GM23338 (cell line): ENCODE results near the gene JAK3. TPM values are rescaled to one million over a fixed set of nuclear protein-coding genes. Genes with fewer than 3 reads are reported as not detected.

Source experiments
- ATAC-seq: fragments of 200-7000 bp; cut with Tn5 transposase; 3 replicates; pipeline ENCODE4 v1.9.1; 2020
- DNase-seq: peaks from one replicate; pipeline ENCODE4 v3.0.0-alpha.2; 2015; ENCODE audit warnings: low spot score
- H2AFZ ChIP-seq: fragments of 200-600 bp; sonication (generic); 2 replicates; pipeline ENCODE4 v1.8.0; 2016; ENCODE audit warnings: antibody characterized with exemption, mild to moderate bottlenecking, moderate library complexity
- H3F3A ChIP-seq: fragments of 200-600 bp; sonication (generic); replicated peaks from 2 replicates; pipeline ENCODE4 v1.8.0; 2017; ENCODE audit warnings: antibody characterized with exemption, mixed run types, low read depth
- H3K27ac ChIP-seq: fragments of 200-600 bp; sonication (generic); 2 replicates; pipeline ENCODE4 v1.6.1; 2016; ENCODE audit warnings: low read depth
- H3K27me3 ChIP-seq: fragments of 200-600 bp; sonication (generic); 2 replicates; pipeline ENCODE4 v1.8.0; 2016; ENCODE audit warnings: mild to moderate bottlenecking, mixed run types, moderate library complexity; ENCODE audit not compliant: insufficient read depth
- H3K36me3 ChIP-seq: fragments of 200-600 bp; sonication (generic); 2 replicates; pipeline ENCODE4 v1.8.0; 2016; ENCODE audit warnings: mild to moderate bottlenecking; ENCODE audit not compliant: insufficient read depth
- H3K4me1 ChIP-seq: fragments of 200-600 bp; sonication (generic); 2 replicates; pipeline ENCODE4 v1.8.0; 2016; ENCODE audit warnings: mild to moderate bottlenecking, moderate library complexity; ENCODE audit not compliant: insufficient read depth
- H3K4me2 ChIP-seq: fragments of 200-600 bp; sonication (generic); 2 replicates; pipeline ENCODE4 v1.7.1; 2017; ENCODE audit warnings: mixed run types
- H3K4me3 ChIP-seq: fragments of 200-600 bp; sonication (generic); 2 replicates; pipeline ENCODE4 v1.6.1; 2016; ENCODE audit warnings: mixed run types
- H3K79me2 ChIP-seq: fragments of 200-600 bp; sonication (generic); replicated peaks from 2 replicates; pipeline ENCODE4 v1.8.0; 2017; ENCODE audit warnings: mild to moderate bottlenecking; ENCODE audit not compliant: insufficient read depth
- H3K9me2 ChIP-seq: fragments of 200-600 bp; sonication (generic); 2 replicates; pipeline ENCODE4 v1.8.0; 2017; ENCODE audit not compliant: insufficient read depth
- H4K20me1 ChIP-seq: fragments of 200-600 bp; sonication (generic); replicated peaks from 2 replicates; pipeline ENCODE4 v1.8.0; 2017; ENCODE audit warnings: mild to moderate bottlenecking; ENCODE audit not compliant: insufficient read depth
- H3K27ac Mint-ChIP-seq: 2 replicates; pipeline ENCODE4 v1.8.0; 2020; ENCODE audit warnings: inconsistent platforms, mild to moderate bottlenecking, moderate library complexity, mixed read lengths
- H3K27me3 Mint-ChIP-seq: 3 replicates; pipeline ENCODE4 v1.8.0; 2022; ENCODE audit warnings: low read depth, mild to moderate bottlenecking, moderate library complexity, mixed read lengths, inconsistent platforms; ENCODE audit not compliant: insufficient read depth, poor library complexity
- H3K36me3 Mint-ChIP-seq: 3 replicates; pipeline ENCODE4 v1.8.0; 2021; ENCODE audit warnings: low read depth, mild to moderate bottlenecking, inconsistent platforms, moderate library complexity, mixed read lengths
- H3K4me1 Mint-ChIP-seq: 3 replicates; pipeline ENCODE4 v1.8.0; 2020; ENCODE audit warnings: mild to moderate bottlenecking, inconsistent platforms, mixed read lengths
- H3K4me3 Mint-ChIP-seq: 3 replicates; pipeline ENCODE4 v1.8.0; 2021; ENCODE audit warnings: moderate library complexity, mild to moderate bottlenecking, inconsistent platforms, mixed read lengths
- H3K9me3 Mint-ChIP-seq: 3 replicates; pipeline ENCODE4 v1.8.0; 2020; ENCODE audit warnings: moderate library complexity, mild to moderate bottlenecking, inconsistent platforms, mixed read lengths
- CREB1 ChIP-seq: fragments of 250-450 bp; sonication (Bioruptor Pico); IDR thresholded peaks from 2 replicates; pipeline ENCODE4 v1.5.0; 2020; ENCODE audit warnings: low read depth, mild to moderate bottlenecking, moderate library complexity
- CTCF ChIP-seq, 2 experiments: fragments of 200-600 bp in 1 of 2; sonication (generic) in 1 of 2; conservative IDR thresholded peaks; 2 replicates each; pipeline versions ENCODE4 v1.5.1 to v1.6.1; 2016 to 2017; ENCODE audit warnings: antibody characterized with exemption in 2 of 2, low read depth in 2 of 2, mild to moderate bottlenecking in 2 of 2, moderate library complexity in 1 of 2
- EZH2 ChIP-seq: fragments of 200-600 bp; sonication (generic); IDR thresholded peaks from one replicate; pipeline ENCODE4 v1.8.0; 2017; ENCODE audit warnings: antibody characterized with exemption, mild to moderate bottlenecking, low read depth; ENCODE audit not compliant: unreplicated experiment
- EZH2phosphoT487 ChIP-seq: fragments of 200-600 bp; sonication (generic); IDR thresholded peaks from one replicate; pipeline ENCODE4 v1.8.1; 2018; ENCODE audit warnings: antibody characterized with exemption; ENCODE audit not compliant: unreplicated experiment
- JUNB ChIP-seq: IDR thresholded peaks from one replicate; pipeline ENCODE4 v1.6.1; 2016; ENCODE audit warnings: antibody characterized with exemption; ENCODE audit not compliant: unreplicated experiment
- NANOG ChIP-seq: IDR thresholded peaks from 2 replicates; pipeline ENCODE4 v1.6.1; 2016; ENCODE audit warnings: antibody characterized with exemption, borderline replicate concordance
- POLR2AphosphoS5 ChIP-seq: IDR thresholded peaks from 2 replicates; pipeline ENCODE4 v1.6.1; 2016; ENCODE audit warnings: antibody characterized with exemption, low read depth
- REST ChIP-seq: IDR thresholded peaks from one replicate; pipeline ENCODE4 v1.6.1; 2018; ENCODE audit warnings: antibody characterized with exemption; ENCODE audit not compliant: unreplicated experiment
- STAT1 ChIP-seq: IDR thresholded peaks from one replicate; pipeline ENCODE4 v1.6.1; 2016; ENCODE audit warnings: antibody characterized with exemption; ENCODE audit not compliant: unreplicated experiment
- ZNF114 ChIP-seq: fragments of 250-450 bp; sonication (Bioruptor Pico); IDR thresholded peaks from 2 replicates; pipeline ENCODE4 v1.5.0; 2020; ENCODE audit warnings: mild to moderate bottlenecking, moderate library complexity
- ZNF331 ChIP-seq: fragments of 250-450 bp; sonication (Bioruptor Pico); IDR thresholded peaks from 2 replicates; pipeline ENCODE4 v1.5.0; 2020; ENCODE audit warnings: low read depth, mild to moderate bottlenecking, moderate library complexity
- polyA plus RNA-seq: library from polyadenylated mRNA; unstranded; fragments of >200 nt; fragmentation: Nextera tagmentation; extraction: Ambion mirVana; gene quantifications from 2 replicates; pipeline ENCODE4 v1.2.1, GENCODE V29; 2016
- total RNA-seq: library from RNA; depleted of rRNA; stranded (reverse); fragments of >200 nt; shearing (Covaris generic); gene quantifications from 2 replicates; pipeline ENCODE4 v1.2.3, GENCODE V29; 2014
- TF ChIP-seq, protein P1 (sequence below): IDR thresholded peaks from 2 replicates; pipeline ENCODE4 v1.6.1; 2016; ENCODE audit warnings: antibody characterized with exemption
- TF ChIP-seq, protein P2 (sequence below): fragments of 250-450 bp; sonication (Bioruptor Pico); IDR thresholded peaks from 2 replicates; pipeline ENCODE4 v1.5.0; 2020; ENCODE audit warnings: mild to moderate bottlenecking, moderate library complexity

JAK3 gene
- total and polyA plus RNA-seq, 2 experiments from 2014 or later: 2.9 to 5.4 TPM

DNA sequence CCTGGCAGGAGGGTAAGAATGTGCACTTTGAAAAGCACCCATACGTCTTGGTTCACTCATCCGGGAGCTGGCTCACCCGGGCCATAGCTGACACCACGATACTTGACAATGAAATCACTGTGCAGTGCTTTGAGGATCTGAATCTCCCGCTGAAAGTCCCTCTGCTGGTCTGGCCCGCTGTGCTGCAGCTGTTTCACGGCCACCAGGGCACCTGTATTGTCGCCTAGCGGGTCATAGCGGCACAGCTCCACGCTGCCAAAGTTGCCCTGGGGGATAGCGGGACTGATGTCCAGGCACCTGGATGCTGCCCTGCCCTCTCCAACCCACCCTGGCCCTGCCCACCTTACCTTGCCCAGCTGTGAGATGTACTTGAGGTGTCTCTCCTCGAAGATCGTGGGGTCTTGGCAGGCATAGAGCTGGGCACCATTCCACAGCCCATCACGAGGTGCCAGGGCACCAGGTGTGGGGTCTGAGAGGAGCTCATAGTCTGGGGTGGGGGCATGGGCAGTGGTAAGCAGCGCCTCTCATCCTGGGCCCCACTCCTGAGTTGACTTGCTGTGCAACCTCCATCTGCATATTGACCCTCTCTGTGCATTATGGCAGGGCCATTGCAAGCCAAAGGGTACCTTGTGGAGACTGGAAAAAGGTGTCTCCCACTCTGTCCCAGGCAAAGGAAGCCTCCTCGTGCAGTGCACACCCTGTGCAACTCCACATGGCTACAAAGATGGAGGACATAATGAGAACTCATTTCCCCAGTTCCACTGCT is 15.2 kb downstream of the JAK3 start:
- no peaks in the 10 kb centered on the region for H3K9me3 Mint-ChIP-seq
- no peak overlapping the region for H3K4me2 ChIP-seq
- peaks cover 9% of the 10 kb centered on the region for H3F3A ChIP-seq
- H3K27ac ChIP-seq: no peak overlapping the region
- H3K4me3 ChIP-seq: no peak overlapping the region
- H3K27me3 ChIP-seq: 0 out of 2 replicates have a peak, but pooled peaks cover 6% of the 10 kb centered on the region
- no peak overlapping the region for H2AFZ ChIP-seq
- H3K27me3 Mint-ChIP-seq: peaks cover 16% of the 10 kb centered on the region
- H3K79me2 ChIP-seq: no peaks in the 10 kb centered on the region
- H3K9me2 ChIP-seq: no peaks in the 10 kb centered on the region
- H3K36me3 ChIP-seq: no peaks in the 10 kb centered on the region
- DNase-seq (no peak), ATAC-seq (no peak)
- H3K4me1 Mint-ChIP-seq: peaks cover 18% of the 10 kb centered on the region
- TF ChIP-seq, protein P1, sequence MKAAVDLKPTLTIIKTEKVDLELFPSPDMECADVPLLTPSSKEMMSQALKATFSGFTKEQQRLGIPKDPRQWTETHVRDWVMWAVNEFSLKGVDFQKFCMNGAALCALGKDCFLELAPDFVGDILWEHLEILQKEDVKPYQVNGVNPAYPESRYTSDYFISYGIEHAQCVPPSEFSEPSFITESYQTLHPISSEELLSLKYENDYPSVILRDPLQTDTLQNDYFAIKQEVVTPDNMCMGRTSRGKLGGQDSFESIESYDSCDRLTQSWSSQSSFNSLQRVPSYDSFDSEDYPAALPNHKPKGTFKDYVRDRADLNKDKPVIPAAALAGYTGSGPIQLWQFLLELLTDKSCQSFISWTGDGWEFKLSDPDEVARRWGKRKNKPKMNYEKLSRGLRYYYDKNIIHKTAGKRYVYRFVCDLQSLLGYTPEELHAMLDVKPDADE: no peak
- TF ChIP-seq NANOG: no peak
- TF ChIP-seq STAT1: no peak
- no peak for TF ChIP-seq CTCF (conservative IDR thresholded peaks at IDR 0.05; ENCODE audit: low read depth in 2 of 2)
- no peak for TF ChIP-seq REST
- TF ChIP-seq EZH2phosphoT487: no peak
- no peak for TF ChIP-seq POLR2AphosphoS5
- TF ChIP-seq ZNF114 (CRISPR knock-in tag): no peak
- TF ChIP-seq, protein P2, sequence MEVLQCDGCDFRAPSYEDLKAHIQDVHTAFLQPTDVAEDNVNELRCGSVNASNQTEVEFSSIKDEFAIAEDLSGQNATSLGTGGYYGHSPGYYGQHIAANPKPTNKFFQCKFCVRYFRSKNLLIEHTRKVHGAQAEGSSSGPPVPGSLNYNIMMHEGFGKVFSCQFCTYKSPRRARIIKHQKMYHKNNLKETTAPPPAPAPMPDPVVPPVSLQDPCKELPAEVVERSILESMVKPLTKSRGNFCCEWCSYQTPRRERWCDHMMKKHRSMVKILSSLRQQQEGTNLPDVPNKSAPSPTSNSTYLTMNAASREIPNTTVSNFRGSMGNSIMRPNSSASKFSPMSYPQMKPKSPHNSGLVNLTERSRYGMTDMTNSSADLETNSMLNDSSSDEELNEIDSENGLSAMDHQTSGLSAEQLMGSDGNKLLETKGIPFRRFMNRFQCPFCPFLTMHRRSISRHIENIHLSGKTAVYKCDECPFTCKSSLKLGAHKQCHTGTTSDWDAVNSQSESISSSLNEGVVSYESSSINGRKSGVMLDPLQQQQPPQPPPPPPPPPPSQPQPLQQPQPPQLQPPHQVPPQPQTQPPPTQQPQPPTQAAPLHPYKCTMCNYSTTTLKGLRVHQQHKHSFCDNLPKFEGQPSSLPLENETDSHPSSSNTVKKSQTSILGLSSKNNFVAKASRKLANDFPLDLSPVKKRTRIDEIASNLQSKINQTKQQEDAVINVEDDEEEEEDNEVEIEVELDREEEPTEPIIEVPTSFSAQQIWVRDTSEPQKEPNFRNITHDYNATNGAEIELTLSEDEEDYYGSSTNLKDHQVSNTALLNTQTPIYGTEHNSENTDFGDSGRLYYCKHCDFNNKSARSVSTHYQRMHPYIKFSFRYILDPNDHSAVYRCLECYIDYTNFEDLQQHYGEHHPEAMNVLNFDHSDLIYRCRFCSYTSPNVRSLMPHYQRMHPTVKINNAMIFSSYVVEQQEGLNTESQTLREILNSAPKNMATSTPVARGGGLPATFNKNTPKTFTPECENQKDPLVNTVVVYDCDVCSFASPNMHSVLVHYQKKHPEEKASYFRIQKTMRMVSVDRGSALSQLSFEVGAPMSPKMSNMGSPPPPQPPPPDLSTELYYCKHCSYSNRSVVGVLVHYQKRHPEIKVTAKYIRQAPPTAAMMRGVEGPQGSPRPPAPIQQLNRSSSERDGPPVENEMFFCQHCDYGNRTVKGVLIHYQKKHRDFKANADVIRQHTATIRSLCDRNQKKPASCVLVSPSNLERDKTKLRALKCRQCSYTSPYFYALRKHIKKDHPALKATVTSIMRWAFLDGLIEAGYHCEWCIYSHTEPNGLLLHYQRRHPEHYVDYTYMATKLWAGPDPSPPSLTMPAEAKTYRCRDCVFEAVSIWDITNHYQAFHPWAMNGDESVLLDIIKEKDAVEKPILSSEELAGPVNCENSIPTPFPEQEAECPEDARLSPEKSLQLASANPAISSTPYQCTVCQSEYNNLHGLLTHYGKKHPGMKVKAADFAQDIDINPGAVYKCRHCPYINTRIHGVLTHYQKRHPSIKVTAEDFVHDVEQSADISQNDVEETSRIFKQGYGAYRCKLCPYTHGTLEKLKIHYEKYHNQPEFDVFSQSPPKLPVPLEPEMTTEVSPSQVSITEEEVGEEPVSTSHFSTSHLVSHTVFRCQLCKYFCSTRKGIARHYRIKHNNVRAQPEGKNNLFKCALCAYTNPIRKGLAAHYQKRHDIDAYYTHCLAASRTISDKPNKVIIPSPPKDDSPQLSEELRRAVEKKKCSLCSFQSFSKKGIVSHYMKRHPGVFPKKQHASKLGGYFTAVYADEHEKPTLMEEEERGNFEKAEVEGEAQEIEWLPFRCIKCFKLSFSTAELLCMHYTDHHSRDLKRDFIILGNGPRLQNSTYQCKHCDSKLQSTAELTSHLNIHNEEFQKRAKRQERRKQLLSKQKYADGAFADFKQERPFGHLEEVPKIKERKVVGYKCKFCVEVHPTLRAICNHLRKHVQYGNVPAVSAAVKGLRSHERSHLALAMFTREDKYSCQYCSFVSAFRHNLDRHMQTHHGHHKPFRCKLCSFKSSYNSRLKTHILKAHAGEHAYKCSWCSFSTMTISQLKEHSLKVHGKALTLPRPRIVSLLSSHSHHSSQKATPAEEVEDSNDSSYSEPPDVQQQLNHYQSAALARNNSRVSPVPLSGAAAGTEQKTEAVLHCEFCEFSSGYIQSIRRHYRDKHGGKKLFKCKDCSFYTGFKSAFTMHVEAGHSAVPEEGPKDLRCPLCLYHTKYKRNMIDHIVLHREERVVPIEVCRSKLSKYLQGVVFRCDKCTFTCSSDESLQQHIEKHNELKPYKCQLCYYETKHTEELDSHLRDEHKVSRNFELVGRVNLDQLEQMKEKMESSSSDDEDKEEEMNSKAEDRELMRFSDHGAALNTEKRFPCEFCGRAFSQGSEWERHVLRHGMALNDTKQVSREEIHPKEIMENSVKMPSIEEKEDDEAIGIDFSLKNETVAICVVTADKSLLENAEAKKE (CRISPR knock-in tag): no peak
- no peak for TF ChIP-seq JUNB
- no peak for TF ChIP-seq EZH2
- TF ChIP-seq ZNF331 (CRISPR knock-in tag): no peak
- no peak for TF ChIP-seq CREB1 (CRISPR knock-in tag)
- H3K27ac Mint-ChIP-seq: no peak overlapping the region
- H3K4me3 Mint-ChIP-seq: no peak overlapping the region
- H3K4me1 ChIP-seq: peaks cover 10% of the 10 kb centered on the region; the same call in 1 of the 2 replicates
- H3K36me3 Mint-ChIP-seq: no peaks in the 10 kb centered on the region; the same call in 2 of the 3 replicates
- H4K20me1 ChIP-seq: no peaks in the 10 kb centered on the region
